Type B pancreatic cell (in vitro differentiated cells): ENCODE data around the gene CCL7. TPM values are rescaled to one million over a fixed set of nuclear protein-coding genes. Genes with fewer than 3 reads are reported as not detected.

Experiments
- DNase-seq: peaks from one replicate; pipeline ENCODE4 v3.0.0; 2021; ENCODE audit warnings: mixed read lengths; ENCODE audit not compliant: unreplicated experiment; ENCODE audit errors: extremely low spot score
- H3K27ac Mint-ChIP-seq: 2 replicates; pipeline ENCODE4 v1.8.0; 2021; ENCODE audit warnings: mild to moderate bottlenecking, mixed read lengths
- H3K27me3 Mint-ChIP-seq: 2 replicates; pipeline ENCODE4 v1.8.0; 2021; ENCODE audit warnings: mixed read lengths
- H3K36me3 Mint-ChIP-seq: 2 replicates; pipeline ENCODE4 v1.8.0; 2021; ENCODE audit warnings: mixed read lengths
- H3K4me1 Mint-ChIP-seq: one replicate; pipeline ENCODE4 v1.8.0; 2021; ENCODE audit warnings: mixed read lengths; ENCODE audit not compliant: unreplicated experiment
- H3K4me3 Mint-ChIP-seq: 2 replicates; pipeline ENCODE4 v1.8.0; 2021; ENCODE audit warnings: mild to moderate bottlenecking, mixed read lengths
- H3K9me3 Mint-ChIP-seq: 2 replicates; pipeline ENCODE4 v1.8.0; 2021; ENCODE audit warnings: mixed read lengths
- CTCF ChIP-seq: fragments of 200-600 bp; sonication (generic); conservative IDR thresholded peaks from 2 replicates; pipeline ENCODE4 v1.5.0; 2021; ENCODE audit warnings: antibody characterized with exemption, mild to moderate bottlenecking
- total RNA-seq: library from RNA; stranded (reverse); gene quantifications from 2 replicates; pipeline ENCODE4 v1.2.1, GENCODE V29; 2021; ENCODE audit warnings: low replicate concordance

Gene CCL7
- total RNA-seq, 1 donor from 2014 or later: not detected

GRCh38 chr17:34312080-34312479 is 42.1 kb downstream of the CCL7 start:
- Mint-ChIP-seq H3K27me3 (peaks cover 14% of the 10 kb centered on the region), H3K9me3 (no peaks in the 10 kb centered on the region), H3K4me3 (no peak overlapping the region), H3K4me1 (peaks cover 6% of the 10 kb centered on the region), H3K27ac (peak overlapping the region; percentile 37), H3K36me3 (no peaks in the 10 kb centered on the region)
- TF ChIP-seq CTCF: no peak
- no peak for DNase-seq

GRCh38 chr17:34313164-34313563 is 43.1 kb downstream of the CCL7 start:
- Mint-ChIP-seq H3K27me3 (peaks cover 14% of the 10 kb centered on the region), H3K9me3 (no peaks in the 10 kb centered on the region), H3K27ac (no peak overlapping the region), H3K36me3 (no peaks in the 10 kb centered on the region), H3K4me1 (peaks cover 6% of the 10 kb centered on the region), H3K4me3 (no peak overlapping the region)
- TF ChIP-seq CTCF: no peak
- DNase-seq: no peak

- H3K36me3 Mint-ChIP-seq: no peaks in the 10 kb centered on the region
- TF ChIP-seq CTCF: no peak
- H3K27me3 Mint-ChIP-seq: peaks cover 14% of the 10 kb centered on the region
- no peak for DNase-seq
- peaks cover 6% of the 10 kb centered on the region for H3K4me1 Mint-ChIP-seq
- H3K4me3 Mint-ChIP-seq: no peak overlapping the region
- no peaks in the 10 kb centered on the region for H3K9me3 Mint-ChIP-seq
- no peak overlapping the region for H3K27ac Mint-ChIP-seq
Observed at GRCh38 chr17:34314279-34314678, 44.3 kb downstream of the CCL7 start.

- DNase-seq: no peak
- Mint-ChIP-seq H3K27ac (no peak overlapping the region), H3K4me1 (no peaks in the 10 kb centered on the region), H3K4me3 (no peak overlapping the region), H3K9me3 (no peaks in the 10 kb centered on the region), H3K36me3 (no peaks in the 10 kb centered on the region), H3K27me3 (peaks cover 9% of the 10 kb centered on the region)
- no peak for TF ChIP-seq CTCF
Observed at GRCh38 chr17:34318474-34318873, 48.5 kb downstream of the CCL7 start.

GRCh38 chr17:34319039-34319483 is 49.0 kb downstream of the CCL7 start, which contains the start of gene CCL8:
Gene CCL8, plus strand, starts transcription at chr17:34319435. Its CDS starts 67 bp downstream, at chr17:34319502.
- no peak for DNase-seq
- Mint-ChIP-seq H3K27ac (no peak within 1 kb of the TSS), H3K9me3 (no peaks in the 10 kb centered on the region), H3K4me1 (no peaks in the 10 kb centered on the region), H3K27me3 (peaks cover 6% of the 10 kb centered on the region), H3K4me3 (no peak within 1 kb of the TSS), H3K36me3 (no peaks in the 10 kb centered on the region)
- TF ChIP-seq CTCF: no peak

Other genes with a start within 250 kb of the CCL7 start
- gene CCL2, start 14.9 kb upstream of the CCL7 start, total RNA-seq: 3.4 and 20.0 TPM in 2 replicates
- gene CCL11, start 15.5 kb downstream of the CCL7 start, total RNA-seq: not detected in 2 replicates
- gene CCL8, start 49.2 kb downstream of the CCL7 start, total RNA-seq: not detected in 2 replicates
- not detected in 2 replicates for gene CCL13, start 86.3 kb downstream of the CCL7 start, total RNA-seq
- gene CCL1, start 93.0 kb downstream of the CCL7 start, total RNA-seq: not detected in 2 replicates